Fibroblast of mammary gland (primary cell): ENCODE results near the gene EBLN1.

Experiments
- DNase-seq: peaks from one replicate; pipeline ENCODE4 v3.0.0-alpha.2; 2010; ENCODE audit warnings: low read depth
- H3K4me3 ChIP-seq: 2 replicates; pipeline ENCODE4 v1.5.1; 2011; ENCODE audit warnings: low read depth, mild to moderate bottlenecking, low read length, moderate library complexity; ENCODE audit not compliant: control insufficient read depth
- TF ChIP-seq, protein P1 (sequence below): conservative IDR thresholded peaks from 2 replicates; pipeline ENCODE4 v1.5.1; 2011; ENCODE audit warnings: low read depth, low read length, inconsistent platforms; ENCODE audit not compliant: control insufficient read depth, insufficient read depth

EBLN1 gene

GRCh38 chr10:22217842-22218241 is at the start of gene EBLN1:
TSS of gene EBLN1 (minus strand) at chr10:22218015. CDS start at chr10:22209983, 8,032 bp downstream.
- TF ChIP-seq, protein P1, sequence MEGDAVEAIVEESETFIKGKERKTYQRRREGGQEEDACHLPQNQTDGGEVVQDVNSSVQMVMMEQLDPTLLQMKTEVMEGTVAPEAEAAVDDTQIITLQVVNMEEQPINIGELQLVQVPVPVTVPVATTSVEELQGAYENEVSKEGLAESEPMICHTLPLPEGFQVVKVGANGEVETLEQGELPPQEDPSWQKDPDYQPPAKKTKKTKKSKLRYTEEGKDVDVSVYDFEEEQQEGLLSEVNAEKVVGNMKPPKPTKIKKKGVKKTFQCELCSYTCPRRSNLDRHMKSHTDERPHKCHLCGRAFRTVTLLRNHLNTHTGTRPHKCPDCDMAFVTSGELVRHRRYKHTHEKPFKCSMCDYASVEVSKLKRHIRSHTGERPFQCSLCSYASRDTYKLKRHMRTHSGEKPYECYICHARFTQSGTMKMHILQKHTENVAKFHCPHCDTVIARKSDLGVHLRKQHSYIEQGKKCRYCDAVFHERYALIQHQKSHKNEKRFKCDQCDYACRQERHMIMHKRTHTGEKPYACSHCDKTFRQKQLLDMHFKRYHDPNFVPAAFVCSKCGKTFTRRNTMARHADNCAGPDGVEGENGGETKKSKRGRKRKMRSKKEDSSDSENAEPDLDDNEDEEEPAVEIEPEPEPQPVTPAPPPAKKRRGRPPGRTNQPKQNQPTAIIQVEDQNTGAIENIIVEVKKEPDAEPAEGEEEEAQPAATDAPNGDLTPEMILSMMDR = no peak
- no peak within 1 kb of the TSS for H3K4me3 ChIP-seq
- DNase-seq = no peak

DNA sequence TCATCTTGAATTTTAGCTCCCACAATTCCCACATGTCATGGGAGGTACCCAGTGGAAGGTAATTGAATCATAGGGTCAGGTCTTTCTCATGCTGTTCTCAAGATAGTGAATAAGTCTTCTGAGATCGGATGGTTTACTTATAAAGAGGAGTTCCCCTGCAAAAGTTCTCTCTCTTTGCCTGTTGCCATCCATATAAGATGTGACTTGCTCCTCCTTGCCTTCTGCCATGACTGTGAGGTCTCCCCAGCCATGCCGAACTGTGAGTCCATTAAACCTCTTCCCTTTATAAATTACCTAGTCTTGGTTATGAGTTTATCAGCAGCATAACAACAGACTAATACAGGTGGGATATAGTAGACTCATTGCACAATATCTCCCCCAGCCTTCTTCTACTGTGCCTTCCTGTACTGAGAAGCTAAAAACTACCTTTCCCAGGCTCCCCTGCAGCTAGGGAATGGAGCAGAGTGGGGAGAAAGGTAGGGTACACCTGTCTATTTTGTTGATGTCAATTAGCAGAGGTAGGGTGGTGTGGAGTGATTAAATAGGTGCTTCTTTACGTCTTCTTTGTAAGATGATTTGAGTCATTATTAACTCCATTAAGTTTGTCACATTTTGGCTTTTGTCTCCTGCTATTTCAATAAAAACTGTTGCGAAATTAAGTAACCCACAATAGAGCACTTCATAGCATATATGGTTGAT is 48.2 kb upstream of the EBLN1 start:
- no peak overlapping the region for H3K4me3 ChIP-seq
- TF ChIP-seq, protein P1 = no peak
- no peak for DNase-seq

- TF ChIP-seq, protein P1 = no peak
- no peak for DNase-seq
- no peak overlapping the region for H3K4me3 ChIP-seq
Observed at GRCh38 chr10:22263106-22263505, 45.3 kb upstream of the EBLN1 start.

- no peak overlapping the region for H3K4me3 ChIP-seq
- peak; percentile 7 for DNase-seq
- TF ChIP-seq, protein P1 = no peak
Observed at GRCh38 chr10:22259280-22259679, 41.5 kb upstream of the EBLN1 start.

DNA sequence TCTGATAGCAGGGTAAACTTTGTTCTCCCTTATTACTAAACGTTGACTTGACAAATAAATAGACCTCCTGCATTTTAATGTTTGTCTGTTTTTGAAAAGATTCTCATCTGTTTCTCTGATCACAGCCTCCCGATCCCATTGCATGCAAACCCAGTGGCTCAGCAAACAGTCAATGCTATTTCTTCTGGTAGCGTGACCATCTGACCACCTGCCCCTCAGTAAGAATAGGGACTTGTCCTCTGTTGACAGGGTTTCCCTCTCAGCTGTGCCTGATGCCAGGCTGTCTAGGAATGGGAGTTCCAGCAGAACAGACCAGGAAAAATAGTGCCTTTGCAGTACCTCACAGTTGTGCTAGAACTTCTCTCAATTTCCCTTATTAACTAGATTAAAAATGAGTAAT is 40.7 kb upstream of the EBLN1 start:
- no peak for DNase-seq
- no peak overlapping the region for H3K4me3 ChIP-seq
- TF ChIP-seq, protein P1 = no peak

GRCh38 chr10:22253580-22253882 is 35.7 kb upstream of the EBLN1 start:
- peak overlapping the region; percentile 67 for H3K4me3 ChIP-seq
- DNase-seq = no peak
- TF ChIP-seq, protein P1 = no peak
